Thymus (tissue), 11 donors: ENCODE results near the gene AGRN. TPM values are rescaled to one million over a fixed set of nuclear protein-coding genes. Genes with fewer than 3 reads are reported as not detected.

ENCODE experiments used
- DNase-seq, 9 donors: peaks; one replicate each; pipeline ENCODE4 v3.0.0-alpha.2; 2013; ENCODE audit warnings: low spot score in 9 of 9, low read depth in 6 of 9, missing footprints in 1 of 9
- H3K27ac ChIP-seq, 2 donors: one replicate each; pipeline ENCODE4 v1.5.1; 2013; ENCODE audit warnings: control low read depth in 1 of 2, low read depth in 1 of 2, low read length in 1 of 2, mild to moderate bottlenecking in 1 of 2, moderate library complexity in 1 of 2
- H3K27me3 ChIP-seq, 2 donors: one replicate each; pipeline ENCODE4 v1.5.1; 2013; ENCODE audit warnings: low read length in 1 of 2; ENCODE audit not compliant: control insufficient read depth in 2 of 2, insufficient read depth in 1 of 2
- H3K36me3 ChIP-seq, 2 donors: one replicate each; pipeline ENCODE4 v1.5.1; 2013; ENCODE audit warnings: low read length in 1 of 2, mild to moderate bottlenecking in 1 of 2, moderate library complexity in 1 of 2; ENCODE audit not compliant: control insufficient read depth in 2 of 2, insufficient read depth in 2 of 2
- H3K4me1 ChIP-seq, 2 donors: one replicate each; pipeline ENCODE4 v1.5.1; 2013; ENCODE audit warnings: low read length in 2 of 2; ENCODE audit not compliant: control insufficient read depth in 2 of 2, insufficient read depth in 2 of 2
- H3K4me3 ChIP-seq, 2 donors: one replicate each; pipeline ENCODE4 v1.5.1; 2013; ENCODE audit warnings: low read length in 2 of 2, control low read depth in 1 of 2, mild to moderate bottlenecking in 1 of 2
- H3K9me3 ChIP-seq, 2 donors: one replicate each; pipeline ENCODE4 v1.5.1; 2013; ENCODE audit warnings: low read length in 1 of 2, mild to moderate bottlenecking in 1 of 2; ENCODE audit not compliant: control insufficient read depth in 2 of 2, insufficient read depth in 1 of 2
- WGBS: extraction: QIAGEN DNeasy Blood & Tissue Kit; methylation state at CpG from one replicate; pipeline ENCODE4 v1.1.7; 2013; 5-methylcytosine and 5-hydroxymethylcytosine counted together
- polyA plus RNA-seq: library from polyadenylated mRNA; stranded (reverse); fragments of 200-250 nt; gene quantifications from one replicate; pipeline ENCODE4 v1.2.3, GENCODE V29; 2013
- total RNA-seq: library from RNA; stranded (reverse); fragments of 120-200 nt; gene quantifications from one replicate; pipeline ENCODE4 v1.2.4, GENCODE V29; 2013
- donor health status: healthy.

Gene AGRN
- total and polyA plus RNA-seq, 2 donors: 6.2 to 19.2 TPM

DNA sequence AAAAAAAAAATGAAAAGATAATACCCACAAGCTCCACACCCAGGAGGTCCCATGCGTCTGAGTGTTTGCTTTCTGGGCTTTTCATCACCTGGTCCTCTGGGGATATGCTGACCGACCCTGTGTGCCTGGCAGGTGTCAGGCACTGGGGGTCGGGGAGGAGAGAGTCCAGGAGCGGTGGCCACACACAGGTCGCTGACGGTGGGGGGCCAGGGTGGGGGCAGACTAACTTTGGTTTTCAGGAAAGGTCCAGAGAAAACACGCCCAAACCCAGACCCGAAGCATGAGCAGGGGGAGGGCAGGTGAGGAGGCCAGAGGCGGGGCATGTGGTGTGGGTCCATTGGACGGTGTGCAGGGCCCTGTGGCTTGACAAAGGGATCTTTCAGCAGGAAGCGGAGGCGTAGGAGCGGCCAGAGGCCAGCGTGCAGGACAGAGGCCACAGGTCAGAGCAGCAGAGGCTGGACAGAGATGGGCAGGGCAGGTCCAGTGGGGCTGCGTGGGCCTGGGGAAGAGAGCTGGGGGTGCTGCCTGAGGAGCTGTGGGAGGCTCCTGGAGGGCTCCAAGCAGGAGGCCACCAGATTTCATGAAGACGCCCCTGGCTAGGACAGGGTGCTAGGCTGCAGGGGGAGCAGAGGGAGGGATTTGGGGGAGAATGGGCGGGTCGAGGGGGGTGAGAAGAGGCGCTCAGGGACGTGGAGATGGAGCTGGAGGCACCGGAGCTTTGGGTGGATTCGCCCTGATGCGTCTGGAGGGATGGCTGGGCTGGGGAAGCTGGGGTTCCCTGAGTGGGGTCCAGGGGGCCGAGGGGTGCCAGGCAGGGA, 38.4 kb downstream of the AGRN start:
- Histone ChIP-seq H3K4me1 (peaks cover 0 to 14% of the 10 kb centered on the region in 2 donors), H3K4me3 (no peak overlapping the region), H3K9me3 (peaks cover 0 to 2% of the 10 kb centered on the region in 2 donors), H3K27me3 (peaks cover 50 to 64% of the 10 kb centered on the region in 2 donors), H3K36me3 (no peaks in the 10 kb centered on the region), H3K27ac (no peak overlapping the region)
- no peak for DNase-seq
- WGBS: 40% methylated on average over 24 of the region's 24 CpGs

DNA sequence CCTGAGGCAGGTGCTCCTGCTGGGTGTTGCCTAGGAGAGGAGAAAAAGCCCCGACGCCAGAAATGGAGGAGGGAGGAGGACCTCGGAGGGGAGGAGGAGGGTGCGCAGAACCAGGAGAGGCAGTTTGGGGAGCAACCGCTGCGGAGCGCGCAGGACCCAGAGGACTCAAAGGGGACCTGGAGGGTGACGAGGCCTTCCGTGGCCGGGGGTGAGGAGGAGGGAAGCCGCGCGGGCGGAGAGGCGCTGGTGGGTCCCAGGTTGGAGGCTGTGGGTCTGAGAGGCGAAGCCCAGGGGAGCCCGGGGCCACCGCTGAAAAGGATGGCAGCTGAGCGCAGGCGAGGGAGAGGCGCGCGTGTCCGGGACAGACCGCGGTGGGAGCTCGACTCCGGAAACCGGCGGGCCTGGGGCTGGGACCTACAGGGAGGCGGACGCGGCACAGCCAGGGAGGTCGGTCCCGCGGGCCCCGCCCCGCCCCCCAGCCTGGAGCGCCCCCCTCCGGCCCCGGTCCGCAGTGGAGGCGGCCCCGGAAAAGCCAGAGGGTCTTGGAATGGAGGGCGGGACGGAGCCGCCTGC, 39.1 kb downstream of the AGRN start:
- WGBS: 2% methylated on average over 48 of the region's 48 CpGs
- H3K27ac ChIP-seq: peak overlapping the region in 1 of 2 donors; percentile 8
- H3K9me3 ChIP-seq: peaks cover 0 to 2% of the 10 kb centered on the region in 2 donors
- peaks cover 52 to 71% of the 10 kb centered on the region in 2 donors for H3K27me3 ChIP-seq
- H3K36me3 ChIP-seq: no peaks in the 10 kb centered on the region
- peak in 1 of 9 donors; percentile 25 for DNase-seq
- peak overlapping the region; percentile 14 to 67 for H3K4me3 ChIP-seq
- H3K4me1 ChIP-seq: peaks cover 0 to 17% of the 10 kb centered on the region in 2 donors

DNA sequence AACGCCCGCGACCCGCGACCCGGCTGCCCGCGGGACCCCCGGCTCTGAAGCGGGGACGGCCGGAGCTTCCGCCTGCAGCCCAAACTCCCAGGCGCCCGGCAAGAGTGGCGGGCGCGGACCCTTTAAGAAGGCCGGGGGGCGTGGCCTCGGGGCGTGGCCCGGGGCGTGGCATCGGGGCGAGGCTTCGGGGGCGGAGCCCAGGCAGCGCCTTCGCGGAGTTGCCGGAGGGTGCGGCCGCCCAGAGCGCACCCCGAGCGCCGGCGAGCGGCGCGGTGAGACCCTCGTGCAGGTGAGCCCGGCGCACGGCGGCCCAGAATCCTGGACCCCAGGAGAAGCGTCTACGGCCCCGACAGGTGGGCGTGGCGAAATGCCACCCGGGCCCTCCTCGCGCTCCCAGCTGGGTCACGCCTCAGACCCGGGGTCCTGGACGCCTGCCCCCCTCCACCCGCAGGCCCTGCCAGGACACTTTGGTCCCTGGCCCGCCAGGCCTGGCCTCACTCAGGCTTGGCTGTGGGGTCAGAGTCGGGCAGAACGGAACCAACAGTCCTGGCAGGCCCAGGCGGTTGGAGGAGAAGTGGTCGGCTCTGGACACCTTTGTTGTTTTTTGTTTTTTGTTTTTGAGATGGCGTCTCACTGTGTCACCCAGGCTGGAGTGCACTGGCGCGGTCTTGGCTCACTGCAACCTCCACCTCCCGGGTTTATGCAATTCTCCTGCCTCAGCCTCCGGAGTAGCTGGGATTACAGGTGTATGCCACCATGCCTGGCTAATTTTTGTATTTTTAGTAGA, 39.8 kb downstream of the AGRN start:
- Histone ChIP-seq H3K27me3 (peaks cover 57 to 77% of the 10 kb centered on the region in 2 donors), H3K4me3 (peak overlapping the region; percentile 20 to 67), H3K9me3 (peaks cover 0 to 2% of the 10 kb centered on the region in 2 donors), H3K4me1 (peaks cover 0 to 22% of the 10 kb centered on the region in 2 donors), H3K36me3 (no peaks in the 10 kb centered on the region), H3K27ac (no peak overlapping the region)
- 3% methylated on average over 69 of the region's 69 CpGs for WGBS
- DNase-seq: peak; percentile 23 to 92 (median 74)

DNA sequence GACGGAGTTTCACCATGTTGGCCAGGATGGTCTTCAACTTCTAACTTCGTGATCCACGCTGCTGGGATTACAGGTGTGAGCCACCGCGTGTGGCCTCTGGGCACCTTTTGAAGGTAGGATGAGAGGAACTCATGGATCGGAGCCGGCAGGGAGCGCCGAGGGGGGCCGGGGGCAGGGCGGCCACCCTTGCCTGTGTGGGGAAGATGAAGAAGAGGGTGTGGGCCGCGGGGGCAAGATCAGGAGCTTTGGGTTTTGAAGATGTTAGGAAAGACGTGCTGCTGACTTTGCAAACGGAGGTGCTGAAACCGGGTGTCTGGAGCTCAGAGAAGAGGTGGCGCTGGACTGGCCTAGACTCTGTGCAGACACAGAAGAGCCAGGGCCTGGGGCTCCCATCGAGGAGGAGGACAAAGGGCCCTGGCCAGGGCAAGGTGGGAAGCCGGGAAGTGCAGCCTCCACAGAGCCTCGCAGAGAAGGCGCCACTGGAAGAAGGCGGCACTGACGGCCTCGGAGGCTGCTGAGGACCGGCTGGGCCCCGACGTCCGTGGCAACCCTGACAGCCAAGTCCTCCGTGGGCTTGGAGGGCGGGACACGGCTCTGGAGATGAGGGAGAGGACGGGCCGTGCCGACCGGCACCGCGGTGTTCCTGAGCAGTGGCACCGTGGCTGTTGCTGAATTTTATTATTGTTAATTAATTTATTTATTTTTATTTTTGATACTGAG, 40.5 kb downstream of the AGRN start:
- H3K4me3 ChIP-seq: no peak overlapping the region
- H3K27ac ChIP-seq: no peak overlapping the region
- DNase-seq: no peak
- peaks cover 57 to 80% of the 10 kb centered on the region in 2 donors for H3K27me3 ChIP-seq
- H3K4me1 ChIP-seq: peaks cover 0 to 22% of the 10 kb centered on the region in 2 donors
- peaks cover 0 to 2% of the 10 kb centered on the region in 2 donors for H3K9me3 ChIP-seq
- WGBS: 58% methylated on average over 38 of the region's 38 CpGs
- H3K36me3 ChIP-seq: no peaks in the 10 kb centered on the region

DNA sequence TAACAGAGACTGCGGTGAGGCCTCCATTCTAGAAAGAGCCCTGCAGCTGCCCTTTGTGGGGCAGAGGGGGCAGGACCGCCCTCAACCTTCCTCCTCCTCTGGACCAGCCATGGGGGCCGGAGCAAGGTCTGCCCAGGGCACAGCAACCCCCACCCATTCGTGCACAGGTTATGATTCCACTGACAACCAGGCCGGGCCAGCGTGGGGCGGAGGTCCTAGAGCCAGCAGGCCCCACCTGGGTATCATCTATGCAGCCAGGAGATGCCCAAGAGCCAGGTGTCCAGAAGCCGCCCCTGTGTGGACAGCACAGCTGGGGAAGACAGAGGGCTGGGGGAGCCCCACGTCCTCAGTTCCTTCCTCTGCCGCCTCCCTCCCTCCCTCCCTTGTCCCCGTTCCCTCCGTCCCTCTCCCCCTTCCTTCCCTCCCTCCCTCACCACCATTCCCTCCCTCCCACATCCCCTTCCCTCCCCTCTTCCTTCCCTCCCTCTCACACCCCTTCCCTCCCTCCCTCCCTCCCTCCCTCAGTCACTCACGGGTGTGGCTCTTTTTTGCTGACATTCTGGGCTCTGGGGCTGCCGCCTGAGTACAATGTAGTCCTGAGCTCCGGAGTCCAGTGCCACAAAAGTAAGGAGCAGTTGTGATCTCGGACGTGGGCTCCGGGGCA, 41.9 kb downstream of the AGRN start:
- Histone ChIP-seq H3K4me1 (peaks cover 0 to 22% of the 10 kb centered on the region in 2 donors), H3K27me3 (peaks cover 57 to 87% of the 10 kb centered on the region in 2 donors), H3K27ac (no peak overlapping the region), H3K9me3 (peaks cover 0 to 2% of the 10 kb centered on the region in 2 donors), H3K36me3 (no peaks in the 10 kb centered on the region), H3K4me3 (no peak overlapping the region)
- 53% methylated on average over 16 of the region's 18 CpGs for WGBS
- DNase-seq: no peak

DNA sequence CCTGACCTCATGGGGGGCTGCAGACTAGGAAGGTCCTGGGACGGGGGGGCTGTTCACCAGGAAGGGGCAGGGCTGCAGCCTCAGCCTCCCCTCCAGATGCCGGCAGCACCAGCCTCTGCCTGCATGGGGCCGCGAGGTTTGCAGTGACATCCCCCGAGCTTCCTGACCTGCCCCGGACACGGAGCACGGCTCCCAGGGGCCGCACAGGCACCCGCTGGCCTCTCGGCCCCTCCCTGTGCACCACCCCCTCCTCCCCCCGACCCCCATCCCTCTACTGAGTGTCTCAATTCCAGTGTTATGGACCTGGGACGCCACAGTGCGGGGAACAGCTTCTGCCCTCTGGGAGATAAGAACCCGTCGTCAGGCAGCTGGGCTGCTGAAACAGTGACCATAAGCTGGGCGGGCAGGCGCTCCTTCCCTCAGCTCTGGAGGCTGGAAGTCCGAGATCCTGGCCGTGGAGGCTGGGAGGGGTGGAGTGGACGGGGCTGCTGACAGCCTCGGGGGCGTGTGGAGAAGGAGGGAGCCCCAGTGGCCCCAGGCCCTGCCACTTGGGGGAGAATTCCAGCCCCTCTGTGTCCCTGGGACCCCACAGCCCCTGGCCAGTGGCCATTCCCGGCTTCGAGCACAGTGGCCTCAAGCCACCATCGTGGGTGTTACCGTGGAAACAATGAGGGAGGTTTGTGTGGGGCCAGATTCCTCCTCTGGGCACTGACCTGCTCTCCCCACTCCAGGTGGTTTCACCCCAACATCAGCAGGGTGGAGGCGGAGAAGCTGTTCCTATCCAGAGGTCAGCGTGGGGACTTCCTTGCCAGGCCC, 42.6 kb downstream of the AGRN start:
- Histone ChIP-seq H3K27me3 (peaks cover 57 to 85% of the 10 kb centered on the region in 2 donors), H3K4me1 (peaks cover 0 to 22% of the 10 kb centered on the region in 2 donors), H3K9me3 (peaks cover 0 to 5% of the 10 kb centered on the region in 2 donors), H3K36me3 (no peaks in the 10 kb centered on the region), H3K27ac (no peak overlapping the region), H3K4me3 (no peak overlapping the region)
- DNase-seq: no peak
- 35% methylated on average over 29 of the region's 29 CpGs for WGBS

DNA sequence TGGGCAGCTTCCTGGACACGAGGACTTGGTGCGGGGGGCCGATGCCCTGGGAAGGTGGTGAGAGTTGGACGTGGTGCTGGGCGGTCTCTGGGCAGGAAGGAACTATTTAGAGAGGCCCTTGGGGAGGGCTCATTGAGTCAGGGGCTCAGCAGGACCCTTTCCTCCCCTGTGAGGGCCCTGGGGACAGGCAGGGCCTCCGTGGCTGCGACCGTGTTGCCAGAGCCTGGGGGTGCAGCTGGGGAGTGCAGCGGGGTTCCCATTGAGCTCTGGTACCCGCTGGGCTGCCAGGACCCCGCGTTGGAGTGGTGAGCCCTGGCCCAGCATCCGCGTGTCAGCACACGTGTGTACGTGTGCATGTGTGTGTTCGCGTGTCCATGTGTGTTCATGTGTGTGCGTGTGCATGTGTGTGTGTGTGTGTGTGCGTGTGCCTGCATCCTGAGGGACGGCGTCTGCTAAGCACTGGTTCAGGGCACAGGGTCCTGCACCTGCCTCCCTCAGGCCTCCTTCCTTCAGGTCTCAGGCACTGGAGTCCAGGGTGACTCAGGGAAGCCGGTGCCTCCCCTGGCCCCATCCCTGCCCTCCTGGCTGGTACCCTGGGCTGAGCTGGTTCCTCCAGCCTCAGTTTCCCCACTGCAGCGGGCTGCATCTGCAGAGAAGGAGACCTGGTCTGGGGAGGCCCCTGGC, 43.5 kb downstream of the AGRN start:
- Histone ChIP-seq H3K27me3 (peaks cover 51 to 85% of the 10 kb centered on the region in 2 donors), H3K4me3 (no peak overlapping the region)
- no peak for DNase-seq

More for the DNA sequence above, 43.5 kb downstream of the AGRN start:
- H3K36me3 ChIP-seq: no peaks in the 10 kb centered on the region
- 63% methylated on average over 24 of the region's 24 CpGs for WGBS
- peaks cover 0 to 13% of the 10 kb centered on the region in 2 donors for H3K9me3 ChIP-seq
- H3K27ac ChIP-seq: no peak overlapping the region
- H3K4me1 ChIP-seq: peaks cover 3 to 26% of the 10 kb centered on the region in 2 donors
